Panc1 (cell line): ENCODE results near the gene FKBP14.

ENCODE experiments used
- CTCF ChIP-seq: fragments of 450-650 bp; IDR thresholded peaks from 2 replicates; pipeline ENCODE4 v1.5.1; 2017; ENCODE audit warnings: mild to moderate bottlenecking
- POLR2AphosphoS5 ChIP-seq: IDR thresholded peaks from 2 replicates; pipeline ENCODE4 v1.6.1; 2012; ENCODE audit warnings: mild to moderate bottlenecking, low read depth, low read length, moderate library complexity
- TCF7L2 ChIP-seq: IDR thresholded peaks from 2 replicates; pipeline ENCODE4 v1.6.1; 2011; ENCODE audit warnings: mild to moderate bottlenecking, low read depth, low read length, inconsistent platforms

DNA sequence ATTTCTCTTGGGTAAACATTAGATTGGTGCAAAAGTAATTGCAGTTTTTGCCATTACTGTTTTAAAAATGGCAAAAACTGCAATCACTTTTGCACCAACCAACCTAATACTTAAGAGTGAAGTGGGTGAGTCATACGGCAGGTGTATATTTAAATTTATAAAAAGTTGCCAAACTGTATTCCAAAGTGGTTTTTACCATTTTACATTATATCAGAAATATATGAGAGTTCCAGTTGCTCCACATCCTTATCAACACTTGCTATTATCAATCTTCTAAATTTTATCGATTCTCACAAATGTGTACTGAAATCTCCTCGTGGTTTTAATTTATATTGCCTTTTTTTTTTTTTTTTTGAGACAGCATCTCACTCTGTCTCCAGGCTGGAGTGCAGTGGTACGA is 33.4 kb downstream of the FKBP14 start:
- TF ChIP-seq CTCF (no peak), POLR2AphosphoS5 (no peak), TCF7L2 (no peak)
